NB4 (cell line): Measurements from ENCODE around the gene MARK2.

Experiments used
- CTCF ChIP-seq: IDR thresholded peaks from one replicate; pipeline ENCODE4 v1.5.1; 2012; ENCODE audit warnings: low read depth, low read length
- MYC ChIP-seq: IDR thresholded peaks from 2 replicates; pipeline ENCODE4 v1.6.1; 2011; ENCODE audit warnings: low read depth, low read length
- POLR2A ChIP-seq: IDR thresholded peaks from 2 replicates; pipeline ENCODE4 v1.6.1; 2011; ENCODE audit warnings: mild to moderate bottlenecking; ENCODE audit not compliant: insufficient read length; ENCODE audit errors: extremely low read depth

GRCh38 chr11:63793161-63793560, 45.7 kb upstream of the MARK2 start:
- TF ChIP-seq POLR2A (no peak), CTCF (no peak), MYC (no peak)
